TTC549 (cell line): ENCODE measurements around the gene OVAAL.

Source experiments
- FAIRE-seq: peaks from 2 replicates; lab custom pipeline; 2012; peaks lifted over from hg19 to GRCh38; lab: Jason Lieb, UNC

The OVAAL gene

GRCh38 chr1:180558664-180559063 is at the start of gene OVAAL:
Gene OVAAL, plus strand, starts transcription at chr1:180558964.
- no peak for FAIRE-seq

GRCh38 chr1:180510882-180511281 is 47.9 kb upstream of the OVAAL start:
- FAIRE-seq: no peak

- FAIRE-seq: no peak
Observed at GRCh38 chr1:180513531-180513930, 45.2 kb upstream of the OVAAL start.

DNA sequence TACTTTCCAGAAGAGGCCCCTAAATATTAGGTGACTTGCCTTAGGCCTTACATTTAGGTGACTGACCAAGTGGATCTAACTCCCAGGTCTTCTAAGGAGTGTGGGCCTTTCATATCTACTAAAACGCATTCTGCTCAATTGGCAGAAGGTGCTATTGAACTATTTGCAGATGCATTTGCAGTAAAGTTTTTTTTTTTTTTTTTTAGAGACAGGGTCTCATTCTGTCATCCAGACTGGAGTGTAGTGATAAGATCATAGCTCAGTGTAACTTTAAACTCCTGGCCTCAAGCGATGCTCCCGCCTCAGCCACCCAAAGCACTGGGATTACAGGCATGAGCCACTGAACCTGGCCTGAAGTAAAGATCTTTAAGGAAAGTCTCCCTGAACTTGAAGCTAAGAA is 43.4 kb upstream of the OVAAL start:
- no peak for FAIRE-seq

DNA sequence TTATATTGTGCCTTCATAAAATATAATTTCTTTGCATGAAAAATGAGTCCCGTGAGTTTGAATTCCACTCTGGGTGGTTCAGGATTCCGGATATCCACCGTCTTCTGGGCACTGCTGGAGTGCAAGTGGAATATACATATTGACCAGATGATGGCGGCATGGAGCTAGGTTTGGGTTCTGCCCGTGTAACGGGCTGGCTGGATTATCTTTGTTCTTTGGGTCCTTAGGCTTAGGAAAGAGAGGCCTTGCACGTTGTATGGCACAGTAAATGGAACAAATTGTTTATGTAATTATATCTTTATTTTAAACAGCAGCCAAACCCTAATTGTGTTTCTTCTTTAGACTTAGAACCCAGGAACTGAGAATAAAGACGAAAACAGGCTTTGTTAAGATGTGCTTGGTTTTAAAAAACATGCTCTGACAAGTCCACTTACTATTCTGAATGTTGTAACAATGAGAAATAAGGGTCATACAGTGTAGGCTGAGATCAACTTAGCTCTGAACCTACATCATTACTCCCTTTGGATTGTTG is 42.8 kb upstream of the OVAAL start:
- peak; percentile 100 for FAIRE-seq

DNA sequence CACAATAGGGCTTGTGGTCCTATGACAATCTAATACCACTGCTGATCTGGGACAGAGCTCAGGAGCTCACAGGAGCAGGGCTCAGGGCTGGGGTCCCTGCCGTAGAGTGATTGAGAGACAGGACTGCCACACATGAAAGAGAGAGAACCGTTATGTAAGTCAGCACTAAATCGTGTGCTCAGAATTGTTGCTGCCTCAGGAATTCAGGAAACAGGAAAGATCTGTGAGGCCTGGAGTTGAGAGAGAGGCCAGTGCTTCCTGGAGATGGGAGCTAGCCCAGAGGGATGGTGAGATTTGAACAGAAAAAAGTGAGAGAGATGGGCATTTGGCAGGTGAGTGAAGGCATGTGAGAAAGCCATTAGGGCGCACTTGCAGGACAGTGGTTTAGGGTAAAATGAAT is 38.9 kb upstream of the OVAAL start:
- no peak for FAIRE-seq

DNA sequence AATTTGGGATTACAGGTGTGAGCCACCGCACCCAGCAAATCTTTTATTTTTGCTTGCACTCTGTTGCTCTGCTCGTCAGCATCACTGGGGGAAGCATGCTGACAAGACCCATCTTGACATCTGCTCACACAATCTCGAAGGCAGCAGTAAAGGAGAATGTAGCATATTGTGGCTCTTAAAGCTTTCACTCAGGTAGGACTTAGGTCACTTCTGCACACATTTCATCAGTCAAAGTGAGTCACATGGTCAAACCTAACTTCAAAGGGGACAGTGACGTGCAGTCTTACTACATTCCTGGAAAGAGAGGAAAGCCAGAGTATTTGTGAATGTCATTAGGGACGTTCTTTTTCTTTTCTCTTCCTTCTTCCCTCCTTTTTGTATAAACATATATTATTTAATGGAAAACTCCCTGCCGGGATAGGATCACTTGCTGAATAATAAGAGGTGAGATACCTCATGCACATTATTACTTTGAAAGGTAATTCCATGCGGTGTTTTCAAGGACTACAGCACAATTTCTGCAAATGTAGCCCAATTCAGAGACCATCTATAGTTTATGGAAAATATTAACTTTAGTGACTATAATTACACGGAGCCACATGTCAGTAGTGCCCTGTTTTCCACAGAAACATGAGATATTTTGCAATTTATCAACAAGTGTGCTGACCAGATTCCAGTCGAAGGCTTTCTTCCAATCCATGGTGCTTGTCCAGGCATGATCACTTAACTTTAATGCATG is 37.1 kb upstream of the OVAAL start:
- no peak for FAIRE-seq

DNA sequence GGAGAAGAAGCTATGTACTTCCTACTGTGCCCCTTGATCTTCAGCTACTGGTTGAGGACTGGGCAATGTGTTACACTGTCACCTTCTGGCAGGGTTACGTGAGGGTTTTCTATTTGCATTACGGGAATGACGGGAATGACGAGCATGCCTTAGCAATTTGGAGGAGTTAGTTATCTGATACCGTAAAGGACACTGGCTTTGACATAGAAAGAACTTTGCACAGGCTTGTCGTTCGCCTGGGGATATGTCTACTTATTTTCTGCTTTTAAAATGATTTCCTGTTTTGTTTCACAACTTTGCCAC is 36.6 kb upstream of the OVAAL start:
- peak; percentile 82 for FAIRE-seq

GRCh38 chr1:180524160-180524914 is 34.4 kb upstream of the OVAAL start:
- no peak for FAIRE-seq

GRCh38 chr1:180524915-180525714 is 33.6 kb upstream of the OVAAL start:
- no peak for FAIRE-seq

DNA sequence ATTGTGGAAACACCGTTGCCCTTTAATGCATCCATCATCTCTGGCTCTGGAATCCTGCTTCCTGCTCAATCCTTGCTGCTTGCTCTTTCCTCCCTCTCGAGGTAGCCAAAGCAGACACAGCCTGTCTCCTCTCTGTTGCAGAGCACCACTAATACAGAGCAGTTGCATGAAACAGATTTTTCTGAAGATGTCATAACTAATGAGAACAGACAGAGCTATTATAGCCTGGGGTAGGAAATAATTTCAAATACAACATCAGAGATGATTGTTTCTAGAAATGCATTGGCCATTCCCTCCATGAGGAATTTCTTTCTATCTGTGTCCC is 33.1 kb upstream of the OVAAL start:
- FAIRE-seq: no peak

DNA sequence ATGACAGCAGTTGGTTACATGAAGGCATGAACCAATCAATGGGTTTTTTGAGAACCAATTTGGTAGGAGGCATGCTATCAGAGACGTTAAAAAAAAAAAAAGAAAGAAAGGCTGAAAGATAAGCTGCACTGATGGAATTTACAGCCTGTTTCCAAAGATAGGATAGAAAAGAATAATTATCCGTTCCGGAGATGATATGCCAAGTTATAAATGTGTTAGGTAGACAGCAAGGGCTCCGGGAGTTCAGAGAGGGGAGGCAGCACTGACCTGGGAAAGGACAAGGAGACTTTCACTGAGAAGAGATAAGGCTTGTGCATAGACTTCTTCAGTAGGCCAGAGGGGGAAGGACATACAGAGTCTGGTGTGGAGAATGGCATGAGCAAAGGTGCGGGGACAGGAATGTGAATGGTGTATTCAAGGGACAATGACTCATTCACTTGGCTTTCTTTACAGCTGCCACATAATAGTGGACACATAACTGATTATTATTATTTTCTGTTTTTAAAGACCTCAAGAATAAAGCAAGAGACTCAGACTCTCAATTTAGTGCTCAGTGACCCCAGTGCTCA is 31.6 kb upstream of the OVAAL start:
- no peak for FAIRE-seq

DNA sequence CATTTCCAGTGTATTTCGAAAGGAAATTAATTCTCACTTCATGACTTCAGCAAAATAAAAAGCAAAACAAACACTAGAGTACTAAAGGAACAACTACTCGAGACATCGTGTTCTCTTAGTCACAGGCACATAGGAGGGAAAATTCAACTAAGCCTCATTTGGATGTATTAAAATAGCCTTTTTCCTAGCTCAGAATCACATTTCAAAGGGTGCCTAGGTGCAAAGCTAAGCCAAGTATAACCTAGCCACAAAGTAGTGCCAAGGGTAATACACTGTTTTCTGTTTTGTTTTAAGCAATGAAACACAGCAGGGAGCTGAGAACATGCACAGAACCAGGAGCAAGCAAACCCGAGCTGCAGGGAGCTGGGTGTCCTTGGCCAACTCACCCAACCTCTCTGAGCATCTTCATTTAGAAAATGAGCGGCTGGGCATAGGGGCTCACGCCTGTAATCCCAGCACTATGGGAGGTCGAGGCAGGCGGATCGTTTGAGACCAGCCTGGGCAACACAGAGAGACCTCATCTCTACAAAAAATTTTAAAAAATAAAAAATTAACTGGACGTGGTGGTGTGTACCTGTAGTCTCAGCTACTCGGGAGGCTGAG is 29.8 kb upstream of the OVAAL start:
- no peak for FAIRE-seq

GRCh38 chr1:180530501-180530900 is 28.3 kb upstream of the OVAAL start:
- FAIRE-seq: no peak

GRCh38 chr1:180532854-180533253 is 25.9 kb upstream of the OVAAL start:
- FAIRE-seq: peak; percentile 43

- peak; percentile 95 for FAIRE-seq
Observed at GRCh38 chr1:180533266-180533987, 25.3 kb upstream of the OVAAL start.

GRCh38 chr1:180534214-180534613 is 24.6 kb upstream of the OVAAL start:
- FAIRE-seq: no peak

- no peak for FAIRE-seq
Observed at GRCh38 chr1:180535418-180535999, 23.3 kb upstream of the OVAAL start.

DNA sequence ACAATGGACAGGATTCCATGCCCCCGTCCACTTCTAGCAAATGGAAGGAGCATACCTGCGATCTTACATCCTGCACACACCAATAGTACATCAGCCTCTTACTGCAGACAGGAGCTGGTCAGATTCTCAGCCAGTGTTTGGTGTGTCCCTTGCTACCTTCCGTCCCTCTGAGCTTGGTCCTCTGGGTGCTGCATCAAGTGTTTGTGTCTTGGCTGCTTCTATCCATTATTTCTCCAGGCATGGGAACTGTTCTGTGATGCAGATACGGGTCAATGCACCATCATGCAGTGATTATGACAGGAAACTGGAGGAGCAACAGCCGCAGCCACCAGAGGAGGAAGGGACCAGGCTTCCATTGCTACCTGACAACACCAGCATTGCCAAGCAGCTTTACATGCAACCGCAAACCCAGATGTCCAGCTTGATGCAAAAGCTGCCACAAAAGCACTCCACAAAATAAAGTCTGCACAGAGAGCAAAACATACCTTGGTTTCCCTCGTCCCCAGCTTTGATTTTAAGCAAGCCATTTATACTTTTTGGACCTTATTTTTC is 21.9 kb upstream of the OVAAL start:
- FAIRE-seq: no peak

- no peak for FAIRE-seq
Observed at GRCh38 chr1:180539136-180539535, 19.6 kb upstream of the OVAAL start.
